HG03354 (cell line): ENCODE measurements around the gene HPCAL1.
A peak's percentile ranks its signal among the peaks of the same experiment; 100 is the strongest.
"Not testable (repeated sequence)": the region's sequence is repeated elsewhere in the genome, so short reads cannot be mapped to it uniquely, and the experiment has no call there.

ENCODE experiments used
- ATAC-seq: cut with Tn5 transposase; IDR thresholded peaks from one replicate; pipeline ENCODE4 v1.9.1; 2021; ENCODE audit warnings: mild to moderate bottlenecking; ENCODE audit not compliant: unreplicated experiment, poor library complexity, severe bottlenecking

HPCAL1 gene

GRCh38 chr2:10442469-10443126 lies 139.9 kb downstream of the HPCAL1 start:
- ATAC-seq: not testable (repeated sequence)

DNA sequence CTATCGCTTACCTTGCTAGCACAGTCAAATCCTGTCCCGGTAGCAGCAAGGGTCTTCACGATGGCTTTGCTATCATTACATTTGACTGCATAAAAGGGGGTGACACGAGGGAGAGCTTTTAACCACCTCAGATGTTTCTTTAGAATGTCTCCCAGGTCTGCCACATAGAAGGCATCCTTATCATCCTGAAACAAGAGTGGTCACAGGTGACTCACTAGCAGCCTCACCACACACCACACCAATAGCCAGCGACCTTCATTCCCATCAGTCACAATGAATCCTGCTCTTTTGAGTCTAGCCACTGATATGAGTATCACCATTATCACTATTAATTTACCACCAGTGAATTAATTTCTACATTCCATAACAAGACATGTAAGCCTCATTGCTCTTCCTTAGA lies 141.8 kb downstream of the HPCAL1 start:
- ATAC-seq: no peak

DNA sequence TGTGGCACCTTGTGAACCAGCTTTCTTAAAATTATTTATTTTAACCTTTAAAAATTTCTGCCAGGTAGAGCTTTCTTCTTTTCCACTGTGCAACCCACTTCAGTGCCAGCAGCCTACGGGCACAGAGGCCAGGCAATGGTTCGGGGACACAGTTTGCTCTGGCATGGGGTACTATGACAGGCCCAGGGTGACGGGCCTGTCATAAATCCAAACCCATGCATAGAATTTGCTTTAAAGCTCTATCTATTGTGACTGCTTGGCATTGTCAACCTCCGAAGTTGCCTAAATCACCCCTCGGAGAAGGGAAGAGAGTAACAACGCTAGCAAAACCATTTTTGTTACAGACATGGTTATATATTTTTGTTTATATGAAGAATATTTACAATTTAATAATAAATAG lies 143.9 kb downstream of the HPCAL1 start:
- ATAC-seq: no peak

DNA sequence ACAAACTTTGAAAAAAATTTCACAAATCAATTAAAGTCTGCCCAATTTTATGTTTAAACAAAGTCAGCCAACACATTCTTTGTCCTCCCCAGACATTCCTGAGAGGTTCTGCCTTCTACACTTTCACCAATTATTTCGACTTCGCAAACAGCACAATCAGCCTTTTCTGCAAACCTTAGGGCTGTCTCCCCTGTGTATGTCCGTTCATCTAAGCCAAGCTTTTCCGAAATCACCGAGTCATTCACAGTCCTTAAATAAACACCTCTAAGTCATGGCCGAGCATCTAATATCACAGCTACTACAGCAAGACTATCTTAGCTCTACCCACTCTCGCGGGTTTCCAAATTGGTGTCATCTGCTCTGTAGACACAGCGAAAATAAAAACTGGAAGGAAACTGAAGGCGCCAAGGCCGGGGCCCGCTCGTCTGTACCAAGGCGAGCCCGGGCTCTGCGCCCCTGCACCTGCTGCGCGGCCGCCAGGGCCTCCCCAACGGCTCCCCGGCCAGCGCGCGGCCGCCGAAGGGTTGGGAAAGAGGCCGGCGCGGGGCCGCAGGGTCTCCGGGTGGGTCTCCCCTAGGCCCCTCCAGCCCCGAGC lies 144.7 kb downstream of the HPCAL1 start:
- ATAC-seq: peak; percentile 33

- ATAC-seq: peak; percentile 79
Measured at GRCh38 chr2:10447895-10448575, 145.3 kb downstream of the HPCAL1 start, which contains the start of gene ODC1. TSS of gene ODC1 (minus strand) at chr2:10448327. CDS start at chr2:10445032, 3,295 bp downstream.

GRCh38 chr2:10448576-10449485 lies 146.1 kb downstream of the HPCAL1 start:
- peak; percentile 66 for ATAC-seq

- no peak for ATAC-seq
Measured at GRCh38 chr2:10449486-10449831, 146.8 kb downstream of the HPCAL1 start.

DNA sequence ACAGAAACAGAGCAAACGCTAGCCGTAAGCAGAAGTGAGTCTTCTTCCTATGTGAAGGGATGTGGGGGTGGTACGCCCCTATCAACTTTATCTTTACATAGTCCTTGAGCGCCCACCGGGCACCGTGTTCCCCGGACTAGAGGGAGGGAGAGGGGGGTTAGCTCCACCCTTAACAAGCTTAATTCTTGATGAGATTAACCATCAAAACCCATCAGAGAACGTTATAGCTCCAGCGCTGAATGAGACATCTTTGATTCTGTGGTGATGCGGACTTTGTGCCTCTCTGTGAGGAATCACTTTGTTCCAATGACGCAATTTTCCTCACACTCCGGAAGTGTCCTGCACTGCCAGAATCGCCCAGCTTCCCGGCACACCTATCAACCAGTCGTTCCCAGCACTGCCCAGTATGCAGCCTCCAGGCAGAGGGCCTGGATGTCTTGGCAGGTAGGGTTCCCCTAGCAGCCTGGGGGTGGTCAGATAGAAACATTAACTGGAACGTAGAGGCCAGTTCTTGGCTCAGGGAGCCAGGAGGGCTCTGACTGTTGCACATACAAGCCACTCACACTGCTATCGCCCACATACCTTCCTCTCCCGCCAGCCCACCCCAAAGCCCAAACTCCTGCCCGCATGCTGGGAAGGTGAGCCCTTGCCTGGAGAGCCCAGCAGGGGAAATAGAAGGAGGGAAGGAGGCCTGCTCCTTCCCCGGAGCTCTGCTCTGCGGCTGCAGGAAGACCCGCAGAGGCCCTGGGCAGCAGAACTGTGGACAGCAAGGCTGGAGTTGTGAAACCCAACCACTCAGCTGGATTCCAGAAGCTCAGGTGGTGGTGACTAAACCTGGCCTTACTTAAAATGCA lies 147.4 kb downstream of the HPCAL1 start:
- ATAC-seq: no peak

DNA sequence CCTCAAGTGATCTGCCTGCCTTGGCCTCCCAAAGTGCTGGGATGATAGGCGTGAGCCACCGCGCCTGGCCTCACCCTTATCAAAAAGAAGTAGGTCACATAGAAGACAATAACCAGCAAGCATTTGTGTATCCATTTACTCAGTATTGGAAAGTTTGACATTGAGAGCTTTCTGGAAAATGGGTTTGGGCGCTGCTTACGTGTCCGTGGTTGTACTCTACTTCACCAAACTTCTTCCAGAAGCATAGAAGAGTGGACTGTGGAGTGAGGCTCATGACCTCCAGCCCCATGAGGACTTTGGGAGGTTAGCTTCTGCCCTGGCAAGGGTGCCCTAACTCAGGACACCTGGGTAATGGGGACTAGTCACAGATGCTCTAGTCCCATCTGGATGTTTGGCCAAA lies 149.1 kb downstream of the HPCAL1 start:
- no peak for ATAC-seq

GRCh38 chr2:10452312-10452711 lies 149.6 kb downstream of the HPCAL1 start:
- ATAC-seq: no peak

DNA sequence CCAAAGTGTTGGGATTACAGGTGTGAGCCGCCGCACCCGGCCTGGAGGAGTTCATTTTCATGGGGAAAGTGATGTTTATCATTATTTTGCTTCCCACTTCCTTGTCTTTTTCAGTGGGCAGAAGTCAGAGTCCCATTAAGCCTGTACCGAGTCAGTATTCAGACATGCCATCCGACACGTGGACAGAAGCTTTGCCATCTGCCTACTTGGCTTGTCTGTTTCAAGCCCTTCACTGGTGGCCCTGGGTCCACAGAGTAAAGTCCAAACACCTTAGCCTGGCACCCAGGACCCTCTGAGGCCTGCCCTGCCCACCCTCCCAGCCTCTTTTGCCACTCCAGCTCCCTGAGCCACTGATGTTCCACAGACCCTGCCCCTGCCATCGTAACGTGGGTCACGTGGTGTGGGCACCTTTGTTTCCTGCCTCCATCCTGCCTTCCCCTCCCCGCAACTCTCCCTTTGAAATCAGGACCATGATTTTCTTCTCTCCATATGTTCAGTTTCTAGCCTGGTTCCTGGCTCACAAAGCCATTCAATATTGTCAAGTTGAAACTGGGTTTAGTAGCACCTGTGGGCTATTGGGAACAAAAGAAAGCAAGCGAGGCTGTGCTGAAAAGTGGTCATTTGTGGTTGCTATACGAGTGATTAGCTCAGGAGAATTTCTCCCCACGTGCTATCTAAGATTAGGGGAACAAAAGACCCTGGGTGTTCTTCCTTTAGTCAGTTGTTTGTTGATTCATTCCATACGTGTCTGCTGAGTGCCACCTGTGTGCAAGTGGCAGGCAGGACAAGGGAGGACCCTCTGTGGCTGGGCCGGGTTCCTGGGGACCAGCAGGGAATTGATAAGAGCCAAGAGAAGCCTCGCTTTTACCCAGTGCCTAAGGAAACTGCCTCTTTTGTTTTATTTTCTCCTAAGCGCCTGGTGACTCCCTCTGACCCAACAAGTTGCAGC lies 150.5 kb downstream of the HPCAL1 start:
- no peak for ATAC-seq

GRCh38 chr2:10453905-10454298 lies 151.2 kb downstream of the HPCAL1 start:
- no peak for ATAC-seq

- ATAC-seq: no peak
Measured at GRCh38 chr2:10454505-10454904, 151.8 kb downstream of the HPCAL1 start.

- not testable (repeated sequence) for ATAC-seq
Measured at GRCh38 chr2:10457195-10457594, 154.5 kb downstream of the HPCAL1 start.

- ATAC-seq: no peak
Measured at GRCh38 chr2:10457846-10458598, 155.3 kb downstream of the HPCAL1 start.

DNA sequence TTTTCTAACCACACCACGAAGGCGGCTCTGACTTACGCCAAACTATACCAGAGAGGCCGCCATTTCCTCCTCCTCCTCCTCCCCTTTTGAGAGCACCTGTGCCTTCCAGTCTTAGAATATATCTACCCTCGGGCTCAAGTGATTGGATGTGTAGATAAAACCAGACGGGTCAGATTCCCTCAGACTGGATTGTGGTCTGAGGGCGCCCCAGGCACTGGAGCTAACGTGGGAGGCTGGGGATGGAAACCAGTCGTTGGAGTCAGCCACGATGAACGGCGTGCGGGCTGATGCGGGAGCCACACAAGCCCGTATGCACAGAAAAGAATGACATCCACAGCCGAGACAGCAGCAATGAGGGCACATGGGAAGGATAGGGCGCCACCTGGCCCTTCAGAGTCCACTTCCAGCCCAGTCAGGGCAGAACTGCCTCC lies 157.7 kb downstream of the HPCAL1 start:
- no peak for ATAC-seq
